Large intestine (tissue), 12 donors: ENCODE results near the gene NXPH2. TPM values are rescaled to one million over a fixed set of nuclear protein-coding genes. Genes with fewer than 3 reads are reported as not detected.

ENCODE experiments used
- DNase-seq, 2 donors: peaks; one replicate each; pipeline versions ENCODE4 v3.0.0 to v3.0.0-alpha.2; 2013
- H3K27ac ChIP-seq: one replicate; pipeline ENCODE4 v1.5.1; 2013; ENCODE audit warnings: low read length
- H3K27me3 ChIP-seq: 2 replicates; pipeline ENCODE4 v1.6.1; 2013; ENCODE audit warnings: low read length; ENCODE audit not compliant: control insufficient read depth, insufficient read depth
- H3K36me3 ChIP-seq: 2 replicates; pipeline ENCODE4 v1.6.1; 2013; ENCODE audit warnings: low read length; ENCODE audit not compliant: control insufficient read depth, insufficient read depth
- H3K4me1 ChIP-seq: one replicate; pipeline ENCODE4 v1.6.1; 2013; ENCODE audit warnings: low read length; ENCODE audit not compliant: control insufficient read depth, insufficient read depth
- H3K4me3 ChIP-seq: one replicate; pipeline ENCODE4 v1.5.1; 2013; ENCODE audit warnings: low read length
- H3K9me3 ChIP-seq: one replicate; pipeline ENCODE4 v1.6.1; 2013; ENCODE audit warnings: mild to moderate bottlenecking, low read depth, low read length, moderate library complexity; ENCODE audit not compliant: control insufficient read depth
- WGBS: methylation state at CpG from one replicate; pipeline ENCODE4 v1.1.5; 2013; ENCODE audit warnings: low lambda C conversion rate; ENCODE audit not compliant: insufficient coverage; 5-methylcytosine and 5-hydroxymethylcytosine counted together
- long read RNA-seq, 11 donors: transcript quantifications; one replicate each; lab custom pipeline, GENCODE V29; 2026
- polyA plus RNA-seq: library from polyadenylated mRNA; unstranded; fragments of 120-200 nt; gene quantifications from one replicate; pipeline ENCODE4 v1.2.1, GENCODE V29; 2013

NXPH2 gene
- polyA plus RNA-seq, result 2.5 TPM
- long read RNA-seq, donor 1, result 0 reads
- long read RNA-seq, donor 2, result 0 reads
- long read RNA-seq, donor 3, result 0 reads
- long read RNA-seq, donor 4, result 0 reads
- long read RNA-seq, donor 5, result 0 reads
- long read RNA-seq, donor 6, result 0 reads
- long read RNA-seq, donor 7, partial matches to known transcripts, result 0 of 1 reads
- long read RNA-seq, donor 7, other reads (novel, unspliced or antisense), result 0 of 1 reads
- long read RNA-seq, donor 8, partial matches to known transcripts, result 0 of 1 reads
- long read RNA-seq, donor 8, other reads (novel, unspliced or antisense), result 0 of 1 reads
- long read RNA-seq, donor 9, result 0 reads
- long read RNA-seq, donor 10, result 0 reads
- long read RNA-seq, donor 11, result 0 reads

DNA sequence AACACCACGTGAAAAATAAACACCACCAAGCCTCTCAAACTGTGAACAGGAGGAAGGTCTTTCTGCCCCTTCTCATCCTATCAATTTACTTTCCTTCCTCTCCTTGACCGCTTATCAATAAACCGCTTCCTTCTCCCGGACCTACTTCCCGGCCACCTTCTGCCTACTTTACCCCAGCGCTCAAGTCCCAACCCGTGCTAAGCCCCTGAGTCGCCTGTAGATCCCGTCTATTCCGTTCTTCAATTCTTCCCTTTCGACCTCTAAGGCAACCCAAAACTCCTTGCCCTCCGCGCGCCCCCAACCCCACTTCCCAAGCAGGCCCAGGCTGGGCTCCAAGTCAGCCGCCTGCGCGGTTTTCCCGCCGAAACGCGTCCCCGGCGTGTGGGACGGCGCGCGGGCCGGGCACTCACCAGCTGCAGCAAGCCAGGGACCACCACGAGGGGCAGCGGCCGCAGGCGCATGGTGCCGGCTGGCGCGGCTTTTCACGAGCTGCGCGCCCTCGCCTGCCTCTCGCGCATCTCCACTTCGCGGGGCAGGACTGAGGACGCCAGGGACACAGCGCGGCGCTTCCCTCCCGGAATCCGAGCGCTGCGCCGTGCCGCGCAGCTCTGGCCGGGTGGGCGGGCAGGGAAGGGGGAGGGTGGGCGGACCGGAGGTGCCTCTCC, at the start of gene NXPH2:
Gene NXPH2, minus strand, starts transcription at position 610 of the 665 bp plus-strand sequence. Its CDS starts 149 bp downstream, at position 461.
- H3K9me3 ChIP-seq, result no peaks in the 10 kb centered on the region
- no peak within 1 kb of the TSS for H3K27ac ChIP-seq
- DNase-seq, result no peak
- peak within 1 kb of the TSS; percentile 13 for H3K4me3 ChIP-seq
- H3K4me1 ChIP-seq, result no peaks in the 10 kb centered on the region
- no peaks in the 10 kb centered on the region for H3K36me3 ChIP-seq
- 0% methylated on average over 2 of the region's 58 CpGs for WGBS
- H3K27me3 ChIP-seq, result peaks cover 53% of the 10 kb centered on the region

DNA sequence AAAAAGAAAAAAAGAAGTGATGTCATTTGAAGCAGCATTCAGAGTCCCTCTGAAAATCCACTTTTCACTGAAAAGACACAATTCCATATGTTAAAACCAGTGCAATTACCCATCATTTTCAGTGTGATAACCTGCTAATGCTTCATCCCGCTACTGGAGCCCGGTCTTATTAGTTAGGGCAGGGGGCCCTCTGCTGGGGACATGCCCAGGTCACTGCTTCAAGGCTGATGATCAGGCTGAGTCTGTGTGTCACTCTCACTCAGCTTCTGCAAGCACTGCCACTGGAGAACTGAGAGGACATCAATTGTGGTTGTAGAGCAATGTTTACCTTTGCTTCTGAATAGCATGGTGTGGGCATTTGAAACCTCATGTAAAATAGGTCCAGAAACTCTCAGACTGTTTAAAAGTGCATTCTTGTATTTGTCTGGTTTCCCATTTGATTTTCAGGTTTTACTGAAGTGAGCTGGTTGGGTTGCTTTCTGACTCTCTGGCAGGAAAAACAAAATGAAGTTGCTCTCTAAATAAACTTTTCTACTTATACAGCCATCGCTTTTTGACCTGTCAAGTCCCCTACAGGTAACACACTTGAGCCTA, 49.2 kb upstream of the NXPH2 start:
- no CpG with 5 or more reads among the region's 3 CpGs for WGBS
- DNase-seq, result peak; percentile 4 to 22
- Histone ChIP-seq H3K36me3 (no peaks in the 10 kb centered on the region), H3K9me3 (no peaks in the 10 kb centered on the region), H3K27me3 (no peaks in the 10 kb centered on the region), H3K4me3 (no peak overlapping the region), H3K27ac (no peak overlapping the region), H3K4me1 (no peaks in the 10 kb centered on the region)

DNA sequence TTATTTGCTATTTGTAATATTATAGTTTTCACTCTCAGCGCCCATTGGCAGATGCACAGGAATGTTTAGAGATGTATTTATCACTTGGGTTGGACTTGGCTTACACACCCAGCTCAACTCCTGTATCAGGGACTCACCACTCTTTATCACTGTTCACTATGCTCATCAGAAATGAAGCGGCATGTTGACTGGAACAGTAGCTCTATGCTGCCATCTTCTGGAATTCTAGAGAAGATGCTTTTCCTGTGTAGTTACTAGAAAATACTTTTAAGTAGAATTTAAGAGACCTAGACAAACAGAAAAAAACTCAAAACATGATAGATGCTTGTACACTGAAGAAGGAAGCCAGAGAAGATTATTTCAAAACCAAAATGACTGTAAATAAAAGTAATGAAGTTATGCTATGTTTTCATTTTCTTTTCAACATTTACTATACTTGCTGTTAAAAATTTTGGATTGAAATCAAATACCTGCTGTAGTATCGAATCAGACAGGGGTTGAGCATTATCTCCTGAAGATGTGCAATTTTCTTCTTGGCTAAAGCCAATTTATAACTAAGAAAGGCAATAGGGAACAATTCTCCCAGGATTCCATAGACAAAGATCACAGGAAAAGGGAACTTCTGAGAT, 47.4 kb upstream of the NXPH2 start:
- 100% methylated on average over 1 of the region's 3 CpGs for WGBS
- no peak overlapping the region for H3K27ac ChIP-seq
- peak; percentile 15 to 30 for DNase-seq
- H3K4me3 ChIP-seq, result no peak overlapping the region
- no peaks in the 10 kb centered on the region for H3K9me3 ChIP-seq
- no peaks in the 10 kb centered on the region for H3K4me1 ChIP-seq
- H3K27me3 ChIP-seq, result peaks cover 2% of the 10 kb centered on the region
- H3K36me3 ChIP-seq, result no peaks in the 10 kb centered on the region

DNA sequence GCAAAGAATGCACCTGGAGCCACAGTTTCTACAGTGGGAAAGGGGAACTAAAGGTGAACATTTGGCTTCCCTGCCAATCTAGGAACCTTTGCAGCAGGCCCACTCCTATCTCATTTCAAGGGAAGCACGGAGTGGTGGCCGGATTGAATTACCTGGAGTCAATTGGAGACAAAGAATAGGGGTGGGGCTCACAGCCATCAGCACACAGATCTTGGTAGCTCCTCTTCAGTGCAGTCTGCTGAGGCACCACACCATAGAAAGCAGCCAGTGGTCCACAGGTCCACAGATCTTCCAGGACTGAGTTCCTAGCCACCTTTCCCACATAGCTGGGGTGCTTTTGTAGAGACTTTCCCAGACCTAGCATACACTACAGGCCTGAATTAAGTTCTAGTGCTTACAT, 43.5 kb upstream of the NXPH2 start:
- H3K36me3 ChIP-seq, result no peaks in the 10 kb centered on the region
- no CpG with 5 or more reads among the region's 2 CpGs for WGBS
- no peak overlapping the region for H3K27ac ChIP-seq
- DNase-seq, result no peak
- H3K27me3 ChIP-seq, result peaks cover 3% of the 10 kb centered on the region
- no peaks in the 10 kb centered on the region for H3K9me3 ChIP-seq
- H3K4me3 ChIP-seq, result no peak overlapping the region
- no peaks in the 10 kb centered on the region for H3K4me1 ChIP-seq

DNA sequence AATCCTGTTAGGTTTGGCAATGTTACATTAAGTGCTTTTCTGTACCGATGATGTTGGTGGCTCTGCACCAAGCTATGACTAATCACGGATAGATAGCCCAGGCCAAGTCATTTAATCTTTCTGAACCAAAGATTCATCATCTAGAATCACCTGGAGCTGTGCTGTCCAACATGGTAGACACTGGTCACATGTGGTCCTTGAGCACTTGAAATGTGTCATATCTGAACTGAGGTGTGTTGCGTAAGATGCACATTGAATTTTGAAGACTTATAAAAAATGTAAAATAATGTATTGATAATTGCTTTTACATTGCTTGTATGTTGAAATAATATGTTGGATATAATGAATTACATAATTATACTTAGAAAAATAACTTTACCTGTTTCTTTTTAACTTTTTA, 39.8 kb upstream of the NXPH2 start:
- no CpG with 5 or more reads among the region's 3 CpGs for WGBS
- DNase-seq, result no peak
- no peaks in the 10 kb centered on the region for H3K4me1 ChIP-seq

DNA sequence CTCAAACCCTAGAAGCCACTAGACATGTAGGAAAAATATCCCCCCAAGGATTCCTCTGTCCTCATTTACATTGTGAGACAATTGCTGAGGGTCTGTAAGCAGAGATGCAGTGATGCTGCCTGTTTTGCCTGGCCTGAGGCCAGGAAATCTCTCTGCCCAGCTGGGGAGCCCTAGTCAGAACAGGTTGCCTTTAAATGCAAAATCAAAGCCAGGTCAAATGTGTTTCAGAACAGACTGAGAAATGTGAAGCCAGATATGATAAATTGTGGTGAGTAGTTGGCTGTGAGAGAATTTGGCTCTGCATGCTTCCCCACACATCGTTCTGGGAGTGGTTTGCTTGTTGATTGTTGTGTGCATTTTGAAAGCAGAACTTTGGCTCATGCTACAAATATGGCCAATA, 38.4 kb upstream of the NXPH2 start:
- Histone ChIP-seq H3K36me3 (no peaks in the 10 kb centered on the region), H3K4me1 (no peaks in the 10 kb centered on the region), H3K27me3 (peaks cover 4% of the 10 kb centered on the region), H3K4me3 (no peak overlapping the region), H3K9me3 (no peaks in the 10 kb centered on the region), H3K27ac (no peak overlapping the region)
- no peak for DNase-seq
- WGBS, result no CpG with 5 or more reads among the region's 1 CpG

More for the DNA sequence above, 39.8 kb upstream of the NXPH2 start:
- Histone ChIP-seq H3K4me3 (no peak overlapping the region), H3K27ac (no peak overlapping the region), H3K36me3 (no peaks in the 10 kb centered on the region), H3K27me3 (peaks cover 4% of the 10 kb centered on the region), H3K9me3 (no peaks in the 10 kb centered on the region)

DNA sequence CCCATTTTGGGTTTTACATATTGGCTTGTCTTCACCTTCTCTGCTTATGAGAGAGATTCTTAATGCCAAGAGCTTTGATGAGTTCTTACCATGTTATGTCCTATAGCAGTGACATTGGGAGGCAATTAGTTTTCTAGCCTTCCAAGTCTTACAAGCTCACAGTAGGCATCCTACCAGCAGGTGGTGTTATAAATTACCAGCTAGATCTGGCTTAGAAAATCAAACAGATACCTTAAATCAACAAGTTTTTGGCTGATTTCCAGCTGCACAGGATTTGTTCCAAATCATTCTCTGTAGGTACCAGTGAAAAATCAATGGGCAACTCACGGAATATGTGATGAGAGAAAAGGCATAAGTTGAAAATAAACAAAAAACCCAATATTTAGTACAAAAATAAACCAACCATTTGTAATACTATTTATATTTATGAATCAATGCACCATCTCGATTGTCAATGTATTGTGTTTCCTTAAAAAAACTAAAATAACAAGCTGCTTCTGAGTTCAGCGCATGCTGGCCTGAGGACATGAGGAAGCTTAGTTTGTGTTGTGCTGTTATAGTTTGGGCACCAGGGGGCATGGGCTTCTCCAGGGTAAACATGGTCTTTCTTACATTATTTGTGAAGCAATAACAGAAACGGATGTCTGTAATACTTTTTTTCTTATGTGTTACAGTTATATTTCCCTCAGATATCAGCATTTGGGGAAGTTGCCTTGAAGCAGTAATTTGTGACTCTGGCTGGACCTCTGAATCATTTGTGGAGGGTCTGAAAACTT, 34.1 kb upstream of the NXPH2 start:
- DNase-seq, result no peak
- no peak overlapping the region for H3K27ac ChIP-seq

DNA sequence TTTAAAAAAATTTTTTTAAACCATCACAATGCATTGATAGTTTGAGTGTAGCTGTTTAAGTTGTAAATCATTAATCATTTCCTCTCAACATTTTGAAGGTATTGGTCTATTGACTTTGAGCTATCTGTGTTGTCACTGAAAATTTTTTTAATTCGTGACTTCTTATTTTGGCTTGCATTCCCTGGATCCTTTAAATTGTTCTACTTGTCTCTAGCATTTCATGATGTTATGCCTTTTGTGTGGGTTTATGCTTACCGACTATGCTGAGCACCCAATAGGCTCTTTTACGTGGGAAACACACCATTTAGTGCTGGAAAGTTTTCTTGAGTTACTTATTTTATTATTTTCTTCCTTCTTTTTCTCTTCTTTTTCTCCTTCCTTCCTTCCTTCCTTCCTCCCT, 31.2 kb upstream of the NXPH2 start:
- Histone ChIP-seq H3K27ac (no peak overlapping the region), H3K4me3 (no peak overlapping the region), H3K9me3 (no peaks in the 10 kb centered on the region), H3K27me3 (no peaks in the 10 kb centered on the region), H3K4me1 (no peaks in the 10 kb centered on the region), H3K36me3 (no peaks in the 10 kb centered on the region)
- no CpG with 5 or more reads among the region's 3 CpGs for WGBS
- DNase-seq, result no peak

More for the DNA sequence above, 34.1 kb upstream of the NXPH2 start:
- Histone ChIP-seq H3K9me3 (no peaks in the 10 kb centered on the region), H3K27me3 (peaks cover 2% of the 10 kb centered on the region), H3K36me3 (no peaks in the 10 kb centered on the region), H3K4me1 (no peaks in the 10 kb centered on the region), H3K4me3 (no peak overlapping the region)
- WGBS, result 83% methylated on average over 2 of the region's 4 CpGs

DNA sequence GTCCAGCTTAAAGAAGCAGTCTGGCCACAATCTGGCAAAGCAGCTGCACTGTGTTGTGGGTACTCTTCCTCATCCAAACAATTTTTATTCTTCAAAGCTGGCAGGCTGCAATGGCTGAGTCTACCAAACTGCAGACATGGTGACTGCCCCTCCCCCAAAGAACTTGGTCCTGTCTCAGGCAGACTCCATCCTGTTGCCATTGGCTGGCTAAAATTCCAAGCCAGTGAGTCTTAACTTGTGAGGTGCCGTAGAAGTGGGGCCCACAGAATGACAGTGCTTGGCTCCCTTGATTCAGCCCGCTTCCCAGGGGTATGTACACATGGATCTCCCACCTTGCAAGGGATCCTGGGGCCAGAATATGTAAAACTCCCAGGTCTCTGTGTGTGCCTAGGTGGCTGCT, 14.5 kb upstream of the NXPH2 start:
- no CpG with 5 or more reads among the region's 2 CpGs for WGBS

More for the DNA sequence above, 14.5 kb upstream of the NXPH2 start:
- Histone ChIP-seq H3K27me3 (no peaks in the 10 kb centered on the region), H3K4me1 (no peaks in the 10 kb centered on the region), H3K4me3 (no peak overlapping the region), H3K27ac (no peak overlapping the region), H3K36me3 (no peaks in the 10 kb centered on the region), H3K9me3 (no peaks in the 10 kb centered on the region)
- DNase-seq, result no peak
